ENCODE results near the gene IRF2.
"Not testable (repeated sequence)": the region's sequence is repeated elsewhere in the genome, so short reads cannot be mapped to it uniquely, and the experiment has no call there.

IRF2 gene

GRCh38 chr4:184389978-184390900 is 84.1 kb downstream of the IRF2 start:
- DNase-seq (ENCODE audit: low read depth), result no peak

GRCh38 chr4:184388106-184388505 is 86.2 kb downstream of the IRF2 start:
- DNase-seq (ENCODE audit: low read depth), result no peak

GRCh38 chr4:184387351-184387750 is 87.0 kb downstream of the IRF2 start:
- DNase-seq (ENCODE audit: low read depth), result no peak

- no peak for DNase-seq (ENCODE audit: low read depth)
Measured at GRCh38 chr4:184386271-184386781, 88.0 kb downstream of the IRF2 start.

GRCh38 chr4:184385705-184386141 is 88.6 kb downstream of the IRF2 start:
- no peak for DNase-seq (ENCODE audit: low read depth)

- peak; percentile 59 for DNase-seq (ENCODE audit: low read depth)
Measured at GRCh38 chr4:184384810-184385557, 89.4 kb downstream of the IRF2 start.

GRCh38 chr4:184384056-184384809 is 90.1 kb downstream of the IRF2 start:
- DNase-seq (ENCODE audit: low read depth), result peak; percentile 99

GRCh38 chr4:184383497-184384055 is 90.8 kb downstream of the IRF2 start:
- peak; percentile 96 for DNase-seq (ENCODE audit: low read depth)

GRCh38 chr4:184382189-184382846 is 92.0 kb downstream of the IRF2 start:
- no peak for DNase-seq (ENCODE audit: low read depth)

- DNase-seq (ENCODE audit: low read depth), result no peak
Measured at GRCh38 chr4:184380707-184381106, 93.6 kb downstream of the IRF2 start.

- DNase-seq (ENCODE audit: low read depth), result not testable (repeated sequence)
Measured at GRCh38 chr4:184380214-184380613, 94.1 kb downstream of the IRF2 start.

- DNase-seq (ENCODE audit: low read depth), result no peak
Measured at GRCh38 chr4:184376923-184377322, 97.4 kb downstream of the IRF2 start.

GRCh38 chr4:184376126-184376838 is 98.1 kb downstream of the IRF2 start:
- DNase-seq (ENCODE audit: low read depth), result no peak

GRCh38 chr4:184375623-184376022 is 98.7 kb downstream of the IRF2 start:
- not testable (repeated sequence) for DNase-seq (ENCODE audit: low read depth)

GRCh38 chr4:184375027-184375426 is 99.3 kb downstream of the IRF2 start:
- DNase-seq (ENCODE audit: low read depth), result peak; percentile 51

- no peak for DNase-seq (ENCODE audit: low read depth)
Measured at GRCh38 chr4:184373886-184374405, 100.4 kb downstream of the IRF2 start.

GRCh38 chr4:184371390-184371787 is 103.0 kb downstream of the IRF2 start:
- no peak for DNase-seq (ENCODE audit: low read depth)

GRCh38 chr4:184370711-184371389 is 103.5 kb downstream of the IRF2 start:
- DNase-seq (ENCODE audit: low read depth), result peak; percentile 78

GRCh38 chr4:184369871-184370270 is 104.5 kb downstream of the IRF2 start:
- peak; percentile 71 for DNase-seq (ENCODE audit: low read depth)

- DNase-seq (ENCODE audit: low read depth), result no peak
Measured at GRCh38 chr4:184368731-184369130, 105.6 kb downstream of the IRF2 start.

Measured in iris pigment epithelial cell (primary cell).